ENCODE data around the gene RAB36. TPM values are rescaled to one million over a fixed set of nuclear protein-coding genes. Genes with fewer than 3 reads are reported as not detected.
"Not testable (repeated sequence)": the region's sequence is repeated elsewhere in the genome, so short reads cannot be mapped to it uniquely, and the experiment has no call there.

Gene RAB36
- total and polyA plus RNA-seq, 9 of the 15 experiments (the other 6 are each of a cell fraction or from before 2014, with no cell fraction given), result 0.04 to 0.50 (median 0.08) TPM; not detected in 3

DNA sequence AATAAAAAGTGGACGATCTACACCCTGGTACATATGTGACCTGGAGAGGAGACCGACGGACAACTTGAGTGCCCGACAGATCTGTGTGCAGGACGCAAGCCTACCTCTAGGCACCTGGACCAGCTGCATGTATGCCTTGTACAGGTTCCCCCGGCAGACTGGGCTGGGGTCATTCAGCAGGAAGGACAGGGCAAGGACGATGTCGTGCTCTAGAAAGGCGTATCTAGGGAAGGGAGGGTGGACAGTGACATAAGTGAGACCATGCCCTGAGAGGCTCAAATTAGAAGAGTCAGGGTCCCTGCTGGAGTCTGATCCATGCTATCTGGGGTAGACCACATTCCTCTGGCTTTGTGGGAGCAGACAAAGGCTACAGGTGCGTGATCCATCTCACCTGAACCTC lies 11.4 kb upstream of the RAB36 start:
- Histone ChIP-seq H3K27ac (ENCODE audit: extremely low read depth, low read depth, low read length) (no peak overlapping the region), H3K4me1 (replicated peaks in 1 of 2; ENCODE audit: control insufficient read depth in 2 of 2, insufficient read depth in 2 of 2, low read length in 2 of 2) (no peaks in the 10 kb centered on the region; a peak in 1 of 5 replicates), H3K36me3 (ENCODE audit: control insufficient read depth, insufficient read depth, low read length) (no peaks in the 10 kb centered on the region), H3K27me3 (ENCODE audit: control insufficient read depth in 2 of 2, insufficient read depth in 2 of 2, low read length in 2 of 2) (peaks cover 56 to 61% of the 10 kb centered on the region in 2 experiments), H4K20me1 (replicated peaks; ENCODE audit: control insufficient read depth, insufficient read depth, low read length) (peaks cover 21% of the 10 kb centered on the region), H3K4me3 (no peak overlapping the region), H3K9me1 (ENCODE audit: control insufficient read depth, insufficient read depth, low read length) (peaks cover 4% of the 10 kb centered on the region), H3K79me2 (ENCODE audit: control insufficient read depth, insufficient read depth, low read length) (no peaks in the 10 kb centered on the region), H3K4me2 (ENCODE audit: insufficient read depth, low read length) (no peak overlapping the region), H2AFZ (ENCODE audit: low read depth, low read length) (no peak overlapping the region), H3K9me3 (replicated peaks; ENCODE audit: control insufficient read depth, insufficient read depth, low read depth, low read length) (no peaks in the 10 kb centered on the region), H3K9ac (ENCODE audit: insufficient read depth in 1 of 2, low read depth in 2 of 2, low read length in 2 of 2) (no peak overlapping the region; a peak in 1 of 4 replicates)
- FAIRE-seq (no peak), ATAC-seq (peak; percentile 2; the same call in 2 of the 3 replicates), DNase-seq (ENCODE audit: extremely low read depth in 1 of 4, low spot score in 3 of 4) (peak in 3 of 4 experiments; percentile 49 to 55 (median 50))
- ChIA-PET POLR2A (interaction anchor here (0.8 to 8.6 kb wide), 9 partner anchors 6 to 64 kb away, joined by 3 to 74 read pairs (median 4); partner anchors contain the start of genes GNAZ and RSPH14), CTCF (ENCODE audit: low intra/inter-chr PET ratio) (interaction anchor here (0.7 to 12.0 kb wide), 2 partner anchors 175 to 383 kb away, joined by 3 to 549 read pairs; no protein-coding TSS in a partner anchor)
- in situ Hi-C loops (cut with MboI) (no loop called here), intact Hi-C loops (cut with micrococcal nuclease) (loop anchor here (2.0 kb wide), 1 partner anchor 19 kb away; no protein-coding TSS in a partner anchor)
- BruUV-seq (replicated peaks), result no TSS peak
- 3% methylated on average over 10 of the region's 10 CpGs for WGBS (ENCODE audit: insufficient coverage, low coverage, missing lambda C conversion rate)
- TF ChIP-seq PHB2 (IDR thresholded peaks at IDR 0.05; ENCODE audit: low read depth) (no peak), STAT6 (CRISPR knock-in tag; IDR thresholded peaks at IDR 0.05) (0 out of 2 replicates have a peak, but pooled peaks have one; percentile 56)

GRCh38 chr22:23136991-23137390 lies 8.3 kb upstream of the RAB36 start:
- BruUV-seq (replicated peaks); intact Hi-C loops (cut with micrococcal nuclease); DNase-seq (ENCODE audit: extremely low read depth in 1 of 4, low spot score in 3 of 4); H3K4me1 ChIP-seq (replicated peaks in 1 of 2; ENCODE audit: control insufficient read depth in 2 of 2, insufficient read depth in 2 of 2, low read length in 2 of 2); CTCF ChIA-PET (ENCODE audit: low intra/inter-chr PET ratio); H3K9me3 ChIP-seq (replicated peaks; ENCODE audit: control insufficient read depth, insufficient read depth, low read depth, low read length); H3K9ac ChIP-seq (ENCODE audit: insufficient read depth in 1 of 2, low read depth in 2 of 2, low read length in 2 of 2); H3K4me3 ChIP-seq; in situ Hi-C loops (cut with MboI); ATAC-seq; H3K4me2 ChIP-seq (ENCODE audit: insufficient read depth, low read length); H3K79me2 ChIP-seq (ENCODE audit: control insufficient read depth, insufficient read depth, low read length); H2AFZ ChIP-seq (ENCODE audit: low read depth, low read length); FAIRE-seq; H3K36me3 ChIP-seq (ENCODE audit: control insufficient read depth, insufficient read depth, low read length); H3K9me1 ChIP-seq (ENCODE audit: control insufficient read depth, insufficient read depth, low read length); H3K27ac ChIP-seq (ENCODE audit: extremely low read depth, low read depth, low read length): not testable (repeated sequence)
- POLR2A ChIA-PET, result interaction anchor here (0.7 to 5.6 kb wide), 5 partner anchors 7 to 446 kb away, joined by 3 to 68 read pairs (median 5); no protein-coding TSS in a partner anchor
- Histone ChIP-seq H3K27me3 (ENCODE audit: control insufficient read depth in 2 of 2, insufficient read depth in 2 of 2, low read length in 2 of 2) (peaks cover 40 to 41% of the 10 kb centered on the region in 2 experiments), H4K20me1 (replicated peaks; ENCODE audit: control insufficient read depth, insufficient read depth, low read length) (0 out of 2 replicates have a peak, but pooled peaks cover 16% of the 10 kb centered on the region)
- whole genome bisulfite sequencing (ENCODE audit: insufficient coverage, low coverage, missing lambda C conversion rate), result 0% methylated on average over 4 of the region's 4 CpGs

Data from K562 (cell line).